ENCODE results near the gene ECE1. TPM values are rescaled to one million over a fixed set of nuclear protein-coding genes. Genes with fewer than 3 reads are reported as not detected.
"Not testable (repeated sequence)": the region's sequence is repeated elsewhere in the genome, so short reads cannot be mapped to it uniquely, and the experiment has no call there.

The ECE1 gene
- polyA plus RNA-seq, 2 donors: 12.4 to 14.2 TPM

- WGBS, 2 donors: 81 to 90% methylated on average over 6 of the region's 6 CpGs
- no peak overlapping the region for H3K27ac ChIP-seq (ENCODE audit: low read depth in 2 of 2, low read length in 1 of 2)
Measured at GRCh38 chr1:21200767-21201166, 89.5 kb downstream of the ECE1 start.

GRCh38 chr1:21198929-21199328 lies 91.3 kb downstream of the ECE1 start:
- Histone ChIP-seq H3K4me1 (ENCODE audit: control insufficient read depth in 2 of 2, insufficient read depth in 2 of 2, low read length in 1 of 2) (no peaks in the 10 kb centered on the region), H3K27ac (ENCODE audit: low read depth in 2 of 2, low read length in 1 of 2) (no peak overlapping the region), H3K27me3 (ENCODE audit: control insufficient read depth in 1 of 2, insufficient read depth in 2 of 2, low read length in 2 of 2) (no peaks in the 10 kb centered on the region), H3K9me3 (ENCODE audit: control insufficient read depth in 2 of 2, insufficient read depth in 1 of 2, low read depth in 1 of 2, low read length in 1 of 2) (no peaks in the 10 kb centered on the region), H3K36me3 (ENCODE audit: control insufficient read depth in 2 of 2, insufficient read depth in 2 of 2, low read length in 1 of 2) (no peaks in the 10 kb centered on the region), H3K4me3 (ENCODE audit: low read depth in 1 of 2, low read length in 2 of 2) (no peak overlapping the region)
- WGBS, 2 donors: 63 to 66% methylated on average over 4 of the region's 4 CpGs

More at GRCh38 chr1:21200767-21201166, 89.5 kb downstream of the ECE1 start:
- no peak overlapping the region for H3K4me3 ChIP-seq (ENCODE audit: low read depth in 1 of 2, low read length in 2 of 2)
- H3K27me3 ChIP-seq (ENCODE audit: control insufficient read depth in 1 of 2, insufficient read depth in 2 of 2, low read length in 2 of 2): no peaks in the 10 kb centered on the region
- H3K9me3 ChIP-seq (ENCODE audit: control insufficient read depth in 2 of 2, insufficient read depth in 1 of 2, low read depth in 1 of 2, low read length in 1 of 2): no peaks in the 10 kb centered on the region
- no peaks in the 10 kb centered on the region for H3K4me1 ChIP-seq (ENCODE audit: control insufficient read depth in 2 of 2, insufficient read depth in 2 of 2, low read length in 1 of 2)
- no peaks in the 10 kb centered on the region for H3K36me3 ChIP-seq (ENCODE audit: control insufficient read depth in 2 of 2, insufficient read depth in 2 of 2, low read length in 1 of 2)

GRCh38 chr1:21192871-21193270 lies 97.4 kb downstream of the ECE1 start:
- Histone ChIP-seq H3K27me3 (ENCODE audit: control insufficient read depth in 1 of 2, insufficient read depth in 2 of 2, low read length in 2 of 2) (no peaks in the 10 kb centered on the region), H3K4me1 (ENCODE audit: control insufficient read depth in 2 of 2, insufficient read depth in 2 of 2, low read length in 1 of 2) (peaks cover 2 to 4% of the 10 kb centered on the region in 2 donors), H3K9me3 (ENCODE audit: control insufficient read depth in 2 of 2, insufficient read depth in 1 of 2, low read depth in 1 of 2, low read length in 1 of 2) (no peaks in the 10 kb centered on the region), H3K4me3 (ENCODE audit: low read depth in 1 of 2, low read length in 2 of 2) (no peak overlapping the region), H3K27ac (ENCODE audit: low read depth in 2 of 2, low read length in 1 of 2) (no peak overlapping the region), H3K36me3 (ENCODE audit: control insufficient read depth in 2 of 2, insufficient read depth in 2 of 2, low read length in 1 of 2) (no peaks in the 10 kb centered on the region)
- 79 to 86% methylated on average over 4 of the region's 4 CpGs for WGBS, 2 donors

GRCh38 chr1:21192284-21192683 lies 98.0 kb downstream of the ECE1 start:
- H3K27ac ChIP-seq (ENCODE audit: low read depth in 2 of 2, low read length in 1 of 2): peak overlapping the region in 1 of 2 donors; percentile 65
- 65 to 68% methylated on average over 5 of the region's 5 CpGs for WGBS, 2 donors
- peaks cover 2 to 4% of the 10 kb centered on the region in 2 donors for H3K4me1 ChIP-seq (ENCODE audit: control insufficient read depth in 2 of 2, insufficient read depth in 2 of 2, low read length in 1 of 2)
- no peak overlapping the region for H3K4me3 ChIP-seq (ENCODE audit: low read depth in 1 of 2, low read length in 2 of 2)
- H3K9me3 ChIP-seq (ENCODE audit: control insufficient read depth in 2 of 2, insufficient read depth in 1 of 2, low read depth in 1 of 2, low read length in 1 of 2): no peaks in the 10 kb centered on the region
- no peaks in the 10 kb centered on the region for H3K27me3 ChIP-seq (ENCODE audit: control insufficient read depth in 1 of 2, insufficient read depth in 2 of 2, low read length in 2 of 2)
- H3K36me3 ChIP-seq (ENCODE audit: control insufficient read depth in 2 of 2, insufficient read depth in 2 of 2, low read length in 1 of 2): no peaks in the 10 kb centered on the region

- not testable (repeated sequence) for H3K4me1 ChIP-seq (ENCODE audit: control insufficient read depth in 2 of 2, insufficient read depth in 2 of 2, low read length in 1 of 2); H3K27me3 ChIP-seq (ENCODE audit: control insufficient read depth in 1 of 2, insufficient read depth in 2 of 2, low read length in 2 of 2); H3K9me3 ChIP-seq (ENCODE audit: control insufficient read depth in 2 of 2, insufficient read depth in 1 of 2, low read depth in 1 of 2, low read length in 1 of 2); H3K4me3 ChIP-seq (ENCODE audit: low read depth in 1 of 2, low read length in 2 of 2); H3K36me3 ChIP-seq (ENCODE audit: control insufficient read depth in 2 of 2, insufficient read depth in 2 of 2, low read length in 1 of 2)
- H3K27ac ChIP-seq (ENCODE audit: low read depth in 2 of 2, low read length in 1 of 2): peak overlapping the region in 1 of 2 donors; percentile 67
- 27 to 40% methylated on average over 2 of the region's 2 CpGs for WGBS, 2 donors
Measured at GRCh38 chr1:21190771-21191170, 99.5 kb downstream of the ECE1 start.

GRCh38 chr1:21189906-21190500 lies 100.3 kb downstream of the ECE1 start:
- H3K9me3 ChIP-seq (ENCODE audit: control insufficient read depth in 2 of 2, insufficient read depth in 1 of 2, low read depth in 1 of 2, low read length in 1 of 2): no peaks in the 10 kb centered on the region
- peaks cover 2 to 4% of the 10 kb centered on the region in 2 donors for H3K4me1 ChIP-seq (ENCODE audit: control insufficient read depth in 2 of 2, insufficient read depth in 2 of 2, low read length in 1 of 2)
- no peak overlapping the region for H3K4me3 ChIP-seq (ENCODE audit: low read depth in 1 of 2, low read length in 2 of 2)
- no peaks in the 10 kb centered on the region for H3K27me3 ChIP-seq (ENCODE audit: control insufficient read depth in 1 of 2, insufficient read depth in 2 of 2, low read length in 2 of 2)
- H3K27ac ChIP-seq (ENCODE audit: low read depth in 2 of 2, low read length in 1 of 2): no peak overlapping the region
- 91 to 100% methylated on average over 1 of the region's 1 CpG for WGBS, 2 donors
- no peaks in the 10 kb centered on the region for H3K36me3 ChIP-seq (ENCODE audit: control insufficient read depth in 2 of 2, insufficient read depth in 2 of 2, low read length in 1 of 2)

- WGBS, 2 donors: 45 to 53% methylated on average over 3 of the region's 3 CpGs
- Histone ChIP-seq H3K4me1 (ENCODE audit: control insufficient read depth in 2 of 2, insufficient read depth in 2 of 2, low read length in 1 of 2) (peaks cover 2 to 4% of the 10 kb centered on the region in 2 donors), H3K9me3 (ENCODE audit: control insufficient read depth in 2 of 2, insufficient read depth in 1 of 2, low read depth in 1 of 2, low read length in 1 of 2) (no peaks in the 10 kb centered on the region), H3K27me3 (ENCODE audit: control insufficient read depth in 1 of 2, insufficient read depth in 2 of 2, low read length in 2 of 2) (no peaks in the 10 kb centered on the region), H3K36me3 (ENCODE audit: control insufficient read depth in 2 of 2, insufficient read depth in 2 of 2, low read length in 1 of 2) (no peaks in the 10 kb centered on the region), H3K27ac (ENCODE audit: low read depth in 2 of 2, low read length in 1 of 2) (peak overlapping the region in 1 of 2 donors; percentile 11), H3K4me3 (ENCODE audit: low read depth in 1 of 2, low read length in 2 of 2) (no peak overlapping the region)
Measured at GRCh38 chr1:21189421-21189820, 100.8 kb downstream of the ECE1 start.

- H3K4me3 ChIP-seq (ENCODE audit: low read depth in 1 of 2, low read length in 2 of 2): no peak overlapping the region
- H3K27ac ChIP-seq (ENCODE audit: low read depth in 2 of 2, low read length in 1 of 2): no peak overlapping the region
- no peaks in the 10 kb centered on the region for H3K27me3 ChIP-seq (ENCODE audit: control insufficient read depth in 1 of 2, insufficient read depth in 2 of 2, low read length in 2 of 2)
- H3K4me1 ChIP-seq (ENCODE audit: control insufficient read depth in 2 of 2, insufficient read depth in 2 of 2, low read length in 1 of 2): peaks cover 2 to 4% of the 10 kb centered on the region in 2 donors
- H3K9me3 ChIP-seq (ENCODE audit: control insufficient read depth in 2 of 2, insufficient read depth in 1 of 2, low read depth in 1 of 2, low read length in 1 of 2): no peaks in the 10 kb centered on the region
- H3K36me3 ChIP-seq (ENCODE audit: control insufficient read depth in 2 of 2, insufficient read depth in 2 of 2, low read length in 1 of 2): no peaks in the 10 kb centered on the region
- WGBS, 2 donors: 91% methylated on average over 3 of the region's 3 CpGs
Measured at GRCh38 chr1:21188235-21188634, 102.0 kb downstream of the ECE1 start.

- 94% methylated on average over 5 of the region's 5 CpGs for WGBS, 2 donors
- Histone ChIP-seq H3K36me3 (ENCODE audit: control insufficient read depth in 2 of 2, insufficient read depth in 2 of 2, low read length in 1 of 2) (no peaks in the 10 kb centered on the region), H3K9me3 (ENCODE audit: control insufficient read depth in 2 of 2, insufficient read depth in 1 of 2, low read depth in 1 of 2, low read length in 1 of 2) (no peaks in the 10 kb centered on the region), H3K4me1 (ENCODE audit: control insufficient read depth in 2 of 2, insufficient read depth in 2 of 2, low read length in 1 of 2) (peaks cover 2 to 4% of the 10 kb centered on the region in 2 donors), H3K27ac (ENCODE audit: low read depth in 2 of 2, low read length in 1 of 2) (no peak overlapping the region), H3K27me3 (ENCODE audit: control insufficient read depth in 1 of 2, insufficient read depth in 2 of 2, low read length in 2 of 2) (no peaks in the 10 kb centered on the region), H3K4me3 (ENCODE audit: low read depth in 1 of 2, low read length in 2 of 2) (no peak overlapping the region)
Measured at GRCh38 chr1:21185221-21185731, 105.0 kb downstream of the ECE1 start.

- 22 to 28% methylated on average over 1 of the region's 1 CpG for WGBS, 2 donors
- Histone ChIP-seq H3K27me3 (ENCODE audit: control insufficient read depth in 1 of 2, insufficient read depth in 2 of 2, low read length in 2 of 2) (no peaks in the 10 kb centered on the region), H3K36me3 (ENCODE audit: control insufficient read depth in 2 of 2, insufficient read depth in 2 of 2, low read length in 1 of 2) (no peaks in the 10 kb centered on the region), H3K4me3 (ENCODE audit: low read depth in 1 of 2, low read length in 2 of 2) (no peak overlapping the region), H3K27ac (ENCODE audit: low read depth in 2 of 2, low read length in 1 of 2) (no peak overlapping the region), H3K9me3 (ENCODE audit: control insufficient read depth in 2 of 2, insufficient read depth in 1 of 2, low read depth in 1 of 2, low read length in 1 of 2) (no peaks in the 10 kb centered on the region), H3K4me1 (ENCODE audit: control insufficient read depth in 2 of 2, insufficient read depth in 2 of 2, low read length in 1 of 2) (peaks cover 0 to 4% of the 10 kb centered on the region in 2 donors)
Measured at GRCh38 chr1:21184276-21184675, 106.0 kb downstream of the ECE1 start.

All from esophagus (tissue), 2 donors.